Neural progenitor cell (in vitro differentiated cells): ENCODE measurements around the gene VPS13D. TPM values are rescaled to one million over a fixed set of nuclear protein-coding genes. Genes with fewer than 3 reads are reported as not detected.
A peak's percentile ranks its signal among the peaks of the same experiment; 100 is the strongest.

Source experiments
- DNase-seq: peaks from one replicate; pipeline ENCODE4 v3.0.0-alpha.2; 2016; ENCODE audit warnings: low spot score
- H2AFZ ChIP-seq: fragments of 200-600 bp; sonication (generic); replicated peaks from 2 replicates; pipeline ENCODE4 v1.6.1; 2016; ENCODE audit warnings: antibody characterized with exemption
- H3F3A ChIP-seq: fragments of 200-600 bp; sonication (generic); 2 replicates; pipeline ENCODE4 v1.6.1; 2016; ENCODE audit warnings: antibody characterized with exemption, low read depth
- H3K27ac ChIP-seq: fragments of 200-600 bp; sonication (generic); 2 replicates; pipeline ENCODE4 v1.5.1; 2016; ENCODE audit warnings: mild to moderate bottlenecking
- H3K27me3 ChIP-seq: fragments of 200-600 bp; sonication (generic); 2 replicates; pipeline ENCODE4 v1.6.1; 2016; ENCODE audit warnings: mild to moderate bottlenecking, moderate library complexity
- H3K36me3 ChIP-seq: fragments of 200-600 bp; sonication (generic); 2 replicates; pipeline ENCODE4 v1.5.1; 2016
- H3K4me1 ChIP-seq: fragments of 200-600 bp; sonication (generic); 2 replicates; pipeline ENCODE4 v1.6.1; 2016; ENCODE audit warnings: mixed run types
- H3K4me2 ChIP-seq: fragments of 200-600 bp; sonication (generic); 2 replicates; pipeline ENCODE4 v1.6.1; 2016
- H3K4me3 ChIP-seq: fragments of 200-600 bp; sonication (generic); 2 replicates; pipeline ENCODE4 v1.5.1; 2016
- H3K79me2 ChIP-seq: fragments of 200-600 bp; sonication (generic); 2 replicates; pipeline ENCODE4 v1.6.1; 2016; ENCODE audit warnings: low read depth
- H3K9ac ChIP-seq: fragments of 200-600 bp; sonication (generic); 2 replicates; pipeline ENCODE4 v1.6.1; 2016
- H3K9me3 ChIP-seq: fragments of 200-600 bp; sonication (generic); 2 replicates; pipeline ENCODE4 v1.5.1; 2016; ENCODE audit warnings: low read depth
- H4K20me1 ChIP-seq: fragments of 200-600 bp; sonication (generic); 2 replicates; pipeline ENCODE4 v1.6.1; 2016; ENCODE audit warnings: low read depth
- H3K27ac Mint-ChIP-seq: 3 replicates; pipeline ENCODE4 v1.8.0; 2021; ENCODE audit warnings: mixed read lengths
- H3K27me3 Mint-ChIP-seq: 2 replicates; pipeline ENCODE4 v1.8.0; 2022; ENCODE audit warnings: low read depth, mild to moderate bottlenecking, inconsistent platforms, moderate library complexity, mixed read lengths; ENCODE audit not compliant: insufficient read depth
- H3K36me3 Mint-ChIP-seq: 3 replicates; pipeline ENCODE4 v1.8.0; 2021; ENCODE audit warnings: mixed read lengths
- H3K4me1 Mint-ChIP-seq: 3 replicates; pipeline ENCODE4 v1.8.0; 2021; ENCODE audit warnings: mixed read lengths
- H3K4me3 Mint-ChIP-seq: 3 replicates; pipeline ENCODE4 v1.8.0; 2021; ENCODE audit warnings: mild to moderate bottlenecking, moderate library complexity, mixed read lengths
- H3K9me3 Mint-ChIP-seq: 3 replicates; pipeline ENCODE4 v1.8.0; 2020; ENCODE audit warnings: mixed read lengths
- CTCF ChIP-seq: fragments of 200-600 bp; sonication (generic); IDR thresholded peaks from 2 replicates; pipeline ENCODE4 v1.5.1; 2017; ENCODE audit warnings: antibody characterized with exemption, mild to moderate bottlenecking
- EZH2 ChIP-seq: fragments of 200-600 bp; sonication (generic); IDR thresholded peaks from 2 replicates; pipeline ENCODE4 v1.6.1; 2017; ENCODE audit warnings: antibody characterized with exemption, mild to moderate bottlenecking, moderate library complexity
- EZH2phosphoT487 ChIP-seq: fragments of 200-600 bp; sonication (generic); IDR thresholded peaks from 2 replicates; pipeline ENCODE4 v1.6.1; 2017; ENCODE audit warnings: antibody characterized with exemption
- total RNA-seq: library from RNA; depleted of rRNA; stranded (reverse); fragments of >200 nt; gene quantifications from 2 replicates; pipeline ENCODE4 v1.2.3, GENCODE V29; 2015; ENCODE audit warnings: low replicate concordance

VPS13D gene
- total RNA-seq, 1 donor from 2014 or later = 16.4 TPM

- H3K9me3 ChIP-seq = no peaks in the 10 kb centered on the region
- H3K4me2 ChIP-seq = no peak overlapping the region
- TF ChIP-seq CTCF (no peak), EZH2phosphoT487 (no peak), EZH2 (no peak)
- H3K36me3 ChIP-seq = no peaks in the 10 kb centered on the region
- Mint-ChIP-seq H3K4me1 (peaks cover 14% of the 10 kb centered on the region), H3K27ac (no peak overlapping the region), H3K4me3 (no peak overlapping the region), H3K36me3 (peaks cover 6% of the 10 kb centered on the region), H3K9me3 (no peaks in the 10 kb centered on the region), H3K27me3 (peaks cover 2% of the 10 kb centered on the region)
- H3K9ac ChIP-seq = no peak overlapping the region
- H3K79me2 ChIP-seq = no peaks in the 10 kb centered on the region
- no peak overlapping the region for H2AFZ ChIP-seq
- no peak overlapping the region for H3K27ac ChIP-seq
- H3F3A ChIP-seq = no peaks in the 10 kb centered on the region
- H3K4me3 ChIP-seq = no peak overlapping the region
- H3K4me1 ChIP-seq = peaks cover 8% of the 10 kb centered on the region
- no peaks in the 10 kb centered on the region for H3K27me3 ChIP-seq
- no peak for DNase-seq
- no peaks in the 10 kb centered on the region for H4K20me1 ChIP-seq
These were observed 271.8 kb downstream of the VPS13D start for GRCh38 chr1:12501661-12502060.

- Mint-ChIP-seq H3K36me3 (peaks cover 6% of the 10 kb centered on the region), H3K27ac (peak overlapping the region; percentile 24), H3K27me3 (peaks cover 2% of the 10 kb centered on the region), H3K4me1 (peaks cover 14% of the 10 kb centered on the region), H3K4me3 (no peak overlapping the region), H3K9me3 (no peaks in the 10 kb centered on the region)
- no peak overlapping the region for H3K4me3 ChIP-seq
- no peak for TF ChIP-seq EZH2phosphoT487
- no peak for TF ChIP-seq CTCF
- TF ChIP-seq EZH2 = no peak
- H3K9me3 ChIP-seq = no peaks in the 10 kb centered on the region
- H3K36me3 ChIP-seq = no peaks in the 10 kb centered on the region
- H3F3A ChIP-seq = no peaks in the 10 kb centered on the region
- H3K27ac ChIP-seq = no peak overlapping the region
- no peak overlapping the region for H2AFZ ChIP-seq
- no peaks in the 10 kb centered on the region for H3K79me2 ChIP-seq
- no peak for DNase-seq
- no peak overlapping the region for H3K4me2 ChIP-seq
- peaks cover 8% of the 10 kb centered on the region for H3K4me1 ChIP-seq
- H3K27me3 ChIP-seq = no peaks in the 10 kb centered on the region
- H3K9ac ChIP-seq = no peak overlapping the region
- H4K20me1 ChIP-seq = no peaks in the 10 kb centered on the region
These were observed 272.7 kb downstream of the VPS13D start for GRCh38 chr1:12502336-12503109.

GRCh38 chr1:12503709-12504108 lies 273.9 kb downstream of the VPS13D start:
- Histone ChIP-seq H3K4me3 (no peak overlapping the region), H2AFZ (no peak overlapping the region), H3K79me2 (no peaks in the 10 kb centered on the region), H3K27ac (no peak overlapping the region), H4K20me1 (no peaks in the 10 kb centered on the region), H3F3A (peaks cover under 1% of the 10 kb centered on the region), H3K4me1 (peaks cover 9% of the 10 kb centered on the region), H3K4me2 (no peak overlapping the region), H3K9ac (no peak overlapping the region), H3K27me3 (no peaks in the 10 kb centered on the region), H3K36me3 (no peaks in the 10 kb centered on the region), H3K9me3 (no peaks in the 10 kb centered on the region)
- H3K27me3 Mint-ChIP-seq = peaks cover 2% of the 10 kb centered on the region
- H3K27ac Mint-ChIP-seq = peak overlapping the region; percentile 8
- no peak for DNase-seq
- H3K4me3 Mint-ChIP-seq = no peak overlapping the region
- H3K4me1 Mint-ChIP-seq = peaks cover 14% of the 10 kb centered on the region
- TF ChIP-seq EZH2 (no peak), EZH2phosphoT487 (no peak), CTCF (no peak)
- peaks cover 2% of the 10 kb centered on the region for H3K36me3 Mint-ChIP-seq
- no peaks in the 10 kb centered on the region for H3K9me3 Mint-ChIP-seq
